ENCODE results near the gene MINDY2. TPM values are rescaled to one million over a fixed set of nuclear protein-coding genes. Genes with fewer than 3 reads are reported as not detected.
A peak's percentile ranks its signal among the peaks of the same experiment; 100 is the strongest.
"Not testable (repeated sequence)": the region's sequence is repeated elsewhere in the genome, so short reads cannot be mapped to it uniquely, and the experiment has no call there.

MINDY2 gene
- total RNA-seq, 1 donor from 2014 or later, result 9.4 TPM

GRCh38 chr15:58851205-58851604 lies 80.1 kb downstream of the MINDY2 start:
- not testable (repeated sequence) for H3K27ac ChIP-seq (ENCODE audit: low read depth, low read length); H3K9me3 ChIP-seq (ENCODE audit: control insufficient read depth in 3 of 3, low read length in 3 of 3); H3K4me3 ChIP-seq (ENCODE audit: low read length in 3 of 3); H3K27me3 ChIP-seq (ENCODE audit: control insufficient read depth in 3 of 3, insufficient read depth in 3 of 3, low read length in 3 of 3); H3K4me1 ChIP-seq (ENCODE audit: control insufficient read depth in 3 of 3, insufficient read depth in 3 of 3, low read length in 3 of 3); H3K9ac ChIP-seq (ENCODE audit: low read depth in 1 of 3, low read length in 3 of 3)
- H3K36me3 ChIP-seq (ENCODE audit: control insufficient read depth in 3 of 3, insufficient read depth in 3 of 3, low read length in 3 of 3), result peaks cover 8 to 14% (median 11%) of the 10 kb centered on the region in 3 donors

GRCh38 chr15:58852347-58852746 lies 81.2 kb downstream of the MINDY2 start:
- Histone ChIP-seq H3K9ac (ENCODE audit: low read depth in 1 of 3, low read length in 3 of 3) (no peak overlapping the region), H3K36me3 (ENCODE audit: control insufficient read depth in 3 of 3, insufficient read depth in 3 of 3, low read length in 3 of 3) (peaks cover 8 to 14% (median 11%) of the 10 kb centered on the region in 3 donors), H3K9me3 (ENCODE audit: control insufficient read depth in 3 of 3, low read length in 3 of 3) (no peaks in the 10 kb centered on the region)

GRCh38 chr15:58854593-58854992 lies 83.5 kb downstream of the MINDY2 start:
- Histone ChIP-seq H3K9ac (ENCODE audit: low read depth in 1 of 3, low read length in 3 of 3) (no peak overlapping the region), H3K4me1 (ENCODE audit: control insufficient read depth in 3 of 3, insufficient read depth in 3 of 3, low read length in 3 of 3) (no peaks in the 10 kb centered on the region), H3K27me3 (ENCODE audit: control insufficient read depth in 3 of 3, insufficient read depth in 3 of 3, low read length in 3 of 3) (no peaks in the 10 kb centered on the region), H3K36me3 (ENCODE audit: control insufficient read depth in 3 of 3, insufficient read depth in 3 of 3, low read length in 3 of 3) (peaks cover 8 to 12% (median 8%) of the 10 kb centered on the region in 3 donors), H3K27ac (ENCODE audit: low read depth, low read length) (no peak overlapping the region), H3K4me3 (ENCODE audit: low read length in 3 of 3) (no peak overlapping the region), H3K9me3 (ENCODE audit: control insufficient read depth in 3 of 3, low read length in 3 of 3) (no peaks in the 10 kb centered on the region)

More at GRCh38 chr15:58852347-58852746, 81.2 kb downstream of the MINDY2 start:
- Histone ChIP-seq H3K27ac (ENCODE audit: low read depth, low read length) (no peak overlapping the region), H3K4me1 (ENCODE audit: control insufficient read depth in 3 of 3, insufficient read depth in 3 of 3, low read length in 3 of 3) (no peaks in the 10 kb centered on the region), H3K27me3 (ENCODE audit: control insufficient read depth in 3 of 3, insufficient read depth in 3 of 3, low read length in 3 of 3) (no peaks in the 10 kb centered on the region), H3K4me3 (ENCODE audit: low read length in 3 of 3) (no peak overlapping the region)

GRCh38 chr15:58856086-58856485 lies 85.0 kb downstream of the MINDY2 start:
- H3K4me3 ChIP-seq (ENCODE audit: low read length in 3 of 3), result no peak overlapping the region
- H3K27me3 ChIP-seq (ENCODE audit: control insufficient read depth in 3 of 3, insufficient read depth in 3 of 3, low read length in 3 of 3), result no peaks in the 10 kb centered on the region
- H3K27ac ChIP-seq (ENCODE audit: low read depth, low read length), result no peak overlapping the region
- H3K9me3 ChIP-seq (ENCODE audit: control insufficient read depth in 3 of 3, low read length in 3 of 3), result no peaks in the 10 kb centered on the region
- peaks cover 8 to 12% (median 8%) of the 10 kb centered on the region in 3 donors for H3K36me3 ChIP-seq (ENCODE audit: control insufficient read depth in 3 of 3, insufficient read depth in 3 of 3, low read length in 3 of 3)
- H3K4me1 ChIP-seq (ENCODE audit: control insufficient read depth in 3 of 3, insufficient read depth in 3 of 3, low read length in 3 of 3), result no peaks in the 10 kb centered on the region
- no peak overlapping the region for H3K9ac ChIP-seq (ENCODE audit: low read depth in 1 of 3, low read length in 3 of 3)

- H3K36me3 ChIP-seq (ENCODE audit: control insufficient read depth in 3 of 3, insufficient read depth in 3 of 3, low read length in 3 of 3), result peaks cover 6 to 11% (median 8%) of the 10 kb centered on the region in 3 donors
- H3K4me1 ChIP-seq (ENCODE audit: control insufficient read depth in 3 of 3, insufficient read depth in 3 of 3, low read length in 3 of 3); H3K9me3 ChIP-seq (ENCODE audit: control insufficient read depth in 3 of 3, low read length in 3 of 3); H3K9ac ChIP-seq (ENCODE audit: low read depth in 1 of 3, low read length in 3 of 3); H3K27ac ChIP-seq (ENCODE audit: low read depth, low read length); H3K4me3 ChIP-seq (ENCODE audit: low read length in 3 of 3); H3K27me3 ChIP-seq (ENCODE audit: control insufficient read depth in 3 of 3, insufficient read depth in 3 of 3, low read length in 3 of 3): not testable (repeated sequence)
Observed at GRCh38 chr15:58856621-58857020, 85.5 kb downstream of the MINDY2 start.

GRCh38 chr15:58862326-58862725 lies 91.2 kb downstream of the MINDY2 start:
- Histone ChIP-seq H3K4me3 (ENCODE audit: low read length in 3 of 3) (no peak overlapping the region), H3K9ac (ENCODE audit: low read depth in 1 of 3, low read length in 3 of 3) (no peak overlapping the region), H3K27me3 (ENCODE audit: control insufficient read depth in 3 of 3, insufficient read depth in 3 of 3, low read length in 3 of 3) (peaks cover 0 to 5% (median 0%) of the 10 kb centered on the region in 3 donors), H3K36me3 (ENCODE audit: control insufficient read depth in 3 of 3, insufficient read depth in 3 of 3, low read length in 3 of 3) (no peaks in the 10 kb centered on the region), H3K9me3 (ENCODE audit: control insufficient read depth in 3 of 3, low read length in 3 of 3) (no peaks in the 10 kb centered on the region), H3K4me1 (ENCODE audit: control insufficient read depth in 3 of 3, insufficient read depth in 3 of 3, low read length in 3 of 3) (peaks cover 0 to 8% (median 6%) of the 10 kb centered on the region in 3 donors), H3K27ac (ENCODE audit: low read depth, low read length) (no peak overlapping the region)

GRCh38 chr15:58864602-58865424 lies 93.7 kb downstream of the MINDY2 start:
- peaks cover 0 to 8% (median 6%) of the 10 kb centered on the region in 3 donors for H3K4me1 ChIP-seq (ENCODE audit: control insufficient read depth in 3 of 3, insufficient read depth in 3 of 3, low read length in 3 of 3)
- peaks cover 0 to 5% (median 0%) of the 10 kb centered on the region in 3 donors for H3K27me3 ChIP-seq (ENCODE audit: control insufficient read depth in 3 of 3, insufficient read depth in 3 of 3, low read length in 3 of 3)
- peak overlapping the region; percentile 14 to 74 (median 54) for H3K9ac ChIP-seq (ENCODE audit: low read depth in 1 of 3, low read length in 3 of 3)
- no peak overlapping the region for H3K27ac ChIP-seq (ENCODE audit: low read depth, low read length)
- peak overlapping the region; percentile 56 to 66 (median 61) for H3K4me3 ChIP-seq (ENCODE audit: low read length in 3 of 3)
- H3K9me3 ChIP-seq (ENCODE audit: control insufficient read depth in 3 of 3, low read length in 3 of 3), result no peaks in the 10 kb centered on the region
- H3K36me3 ChIP-seq (ENCODE audit: control insufficient read depth in 3 of 3, insufficient read depth in 3 of 3, low read length in 3 of 3), result no peaks in the 10 kb centered on the region

GRCh38 chr15:58865425-58865880 lies 94.4 kb downstream of the MINDY2 start:
- Histone ChIP-seq H3K4me3 (ENCODE audit: low read length in 3 of 3) (peak overlapping the region; percentile 56 to 66 (median 61)), H3K36me3 (ENCODE audit: control insufficient read depth in 3 of 3, insufficient read depth in 3 of 3, low read length in 3 of 3) (no peaks in the 10 kb centered on the region), H3K27ac (ENCODE audit: low read depth, low read length) (no peak overlapping the region), H3K9me3 (ENCODE audit: control insufficient read depth in 3 of 3, low read length in 3 of 3) (no peaks in the 10 kb centered on the region), H3K9ac (ENCODE audit: low read depth in 1 of 3, low read length in 3 of 3) (peak overlapping the region; percentile 14 to 74 (median 54)), H3K27me3 (ENCODE audit: control insufficient read depth in 3 of 3, insufficient read depth in 3 of 3, low read length in 3 of 3) (peaks cover 0 to 5% (median 0%) of the 10 kb centered on the region in 3 donors), H3K4me1 (ENCODE audit: control insufficient read depth in 3 of 3, insufficient read depth in 3 of 3, low read length in 3 of 3) (peaks cover 0 to 8% (median 6%) of the 10 kb centered on the region in 3 donors)

- H3K27me3 ChIP-seq (ENCODE audit: control insufficient read depth in 3 of 3, insufficient read depth in 3 of 3, low read length in 3 of 3), result peaks cover 0 to 5% (median 0%) of the 10 kb centered on the region in 3 donors
- peaks cover 0 to 8% (median 6%) of the 10 kb centered on the region in 3 donors for H3K4me1 ChIP-seq (ENCODE audit: control insufficient read depth in 3 of 3, insufficient read depth in 3 of 3, low read length in 3 of 3)
- H3K9ac ChIP-seq (ENCODE audit: low read depth in 1 of 3, low read length in 3 of 3), result no peak overlapping the region
- H3K4me3 ChIP-seq (ENCODE audit: low read length in 3 of 3), result no peak overlapping the region
- H3K36me3 ChIP-seq (ENCODE audit: control insufficient read depth in 3 of 3, insufficient read depth in 3 of 3, low read length in 3 of 3), result no peaks in the 10 kb centered on the region
- no peaks in the 10 kb centered on the region for H3K9me3 ChIP-seq (ENCODE audit: control insufficient read depth in 3 of 3, low read length in 3 of 3)
- no peak overlapping the region for H3K27ac ChIP-seq (ENCODE audit: low read depth, low read length)
Observed at GRCh38 chr15:58867926-58868325, 96.8 kb downstream of the MINDY2 start.

- no peaks in the 10 kb centered on the region for H3K27me3 ChIP-seq (ENCODE audit: control insufficient read depth in 3 of 3, insufficient read depth in 3 of 3, low read length in 3 of 3)
Observed at GRCh38 chr15:58870451-58870850, 99.3 kb downstream of the MINDY2 start.

More at GRCh38 chr15:58870451-58870850, 99.3 kb downstream of the MINDY2 start:
- H3K9ac ChIP-seq (ENCODE audit: low read depth in 1 of 3, low read length in 3 of 3), result no peak overlapping the region
- H3K36me3 ChIP-seq (ENCODE audit: control insufficient read depth in 3 of 3, insufficient read depth in 3 of 3, low read length in 3 of 3), result no peaks in the 10 kb centered on the region
- no peak overlapping the region for H3K27ac ChIP-seq (ENCODE audit: low read depth, low read length)
- peaks cover 0 to 1% (median 0%) of the 10 kb centered on the region in 3 donors for H3K4me1 ChIP-seq (ENCODE audit: control insufficient read depth in 3 of 3, insufficient read depth in 3 of 3, low read length in 3 of 3)
- H3K4me3 ChIP-seq (ENCODE audit: low read length in 3 of 3), result no peak overlapping the region
- no peaks in the 10 kb centered on the region for H3K9me3 ChIP-seq (ENCODE audit: control insufficient read depth in 3 of 3, low read length in 3 of 3)
